Fibroblast of skin of right biceps (primary cell): Measurements from ENCODE around the gene TMEM30A.
A peak's percentile ranks its signal among the peaks of the same experiment; 100 is the strongest.

Experiments
- DNase-seq: peaks from one replicate; pipeline ENCODE4 v3.0.0-alpha.2; 2013

The TMEM30A gene

DNA sequence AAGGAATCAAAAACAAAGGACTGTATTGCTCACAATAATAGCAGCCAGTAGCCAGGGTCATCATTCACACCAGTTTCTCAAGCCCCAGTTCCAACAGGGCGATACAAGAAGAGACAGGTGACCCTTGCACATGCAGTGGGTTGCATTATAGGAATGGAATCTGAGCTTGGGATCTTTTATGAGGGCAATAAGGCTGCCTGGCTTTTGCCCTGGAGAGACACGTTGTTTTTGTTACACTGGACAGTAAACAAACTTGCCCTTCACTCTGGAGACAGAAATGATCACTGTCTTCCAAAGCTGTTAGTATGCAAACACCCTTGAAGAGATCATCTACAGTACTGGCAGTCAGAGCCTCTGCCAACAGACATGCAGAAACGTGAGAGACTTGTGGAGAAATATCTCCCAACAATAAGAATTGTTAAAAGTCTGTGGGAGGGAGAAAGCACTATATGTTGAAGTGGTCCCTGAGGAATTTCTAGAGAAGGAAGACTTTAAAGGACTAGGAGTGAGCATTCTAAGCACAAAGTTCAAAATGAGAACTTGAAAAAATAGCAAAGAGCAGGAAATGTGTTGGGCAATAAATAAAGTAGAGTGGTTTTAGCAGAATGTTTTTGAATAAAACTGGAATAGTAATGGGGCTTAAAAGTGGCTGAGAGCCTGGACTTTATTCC lies 72.5 kb downstream of the TMEM30A start:
- DNase-seq = no peak

- DNase-seq = peak; percentile 74
Observed at GRCh38 chr6:75210885-75211739, 73.5 kb downstream of the TMEM30A start.

- no peak for DNase-seq
Observed at GRCh38 chr6:75209184-75209723, 75.3 kb downstream of the TMEM30A start.

DNA sequence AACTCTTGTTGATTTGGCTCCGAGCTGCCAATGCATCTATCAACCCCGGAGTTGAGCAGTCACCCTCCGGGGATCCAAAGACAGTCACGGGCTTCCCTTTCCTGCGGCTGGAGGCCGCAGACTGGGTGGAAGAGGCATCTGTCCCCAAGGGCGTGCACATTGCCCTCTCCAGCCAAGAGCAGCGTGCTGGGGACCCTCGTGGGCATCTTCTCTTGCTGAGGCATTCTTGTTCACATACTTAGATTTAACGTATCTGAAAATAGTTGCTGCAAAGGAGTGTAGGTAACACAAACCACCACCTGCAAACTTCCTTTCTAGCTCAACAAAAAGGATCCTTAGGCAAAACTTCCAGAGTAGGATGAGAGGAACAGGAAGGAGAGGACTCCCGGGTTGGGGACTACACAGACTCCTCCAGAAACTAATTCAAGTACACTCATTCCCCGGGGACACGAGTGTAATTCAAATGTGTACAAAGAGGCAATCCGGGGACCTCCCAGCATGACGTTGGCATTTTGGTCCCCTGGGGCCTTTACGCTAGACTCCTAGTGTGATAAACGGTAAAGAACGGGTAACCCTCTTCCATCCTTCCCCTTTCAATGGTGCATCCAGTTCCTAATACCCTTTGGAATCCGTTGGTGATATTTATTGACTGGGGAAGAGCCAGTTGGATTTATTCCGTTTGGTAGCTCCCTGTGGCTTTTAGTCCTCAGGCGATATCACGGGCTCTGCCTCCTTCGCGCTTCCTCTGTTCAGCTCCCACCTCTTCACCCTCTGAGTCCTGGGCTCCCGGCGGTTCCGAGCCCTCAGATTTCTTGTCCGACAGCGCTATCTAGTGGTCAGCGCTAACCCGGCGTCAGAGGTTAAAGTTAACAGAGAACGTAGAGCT lies 76.1 kb downstream of the TMEM30A start:
- DNase-seq = peak; percentile 87

DNA sequence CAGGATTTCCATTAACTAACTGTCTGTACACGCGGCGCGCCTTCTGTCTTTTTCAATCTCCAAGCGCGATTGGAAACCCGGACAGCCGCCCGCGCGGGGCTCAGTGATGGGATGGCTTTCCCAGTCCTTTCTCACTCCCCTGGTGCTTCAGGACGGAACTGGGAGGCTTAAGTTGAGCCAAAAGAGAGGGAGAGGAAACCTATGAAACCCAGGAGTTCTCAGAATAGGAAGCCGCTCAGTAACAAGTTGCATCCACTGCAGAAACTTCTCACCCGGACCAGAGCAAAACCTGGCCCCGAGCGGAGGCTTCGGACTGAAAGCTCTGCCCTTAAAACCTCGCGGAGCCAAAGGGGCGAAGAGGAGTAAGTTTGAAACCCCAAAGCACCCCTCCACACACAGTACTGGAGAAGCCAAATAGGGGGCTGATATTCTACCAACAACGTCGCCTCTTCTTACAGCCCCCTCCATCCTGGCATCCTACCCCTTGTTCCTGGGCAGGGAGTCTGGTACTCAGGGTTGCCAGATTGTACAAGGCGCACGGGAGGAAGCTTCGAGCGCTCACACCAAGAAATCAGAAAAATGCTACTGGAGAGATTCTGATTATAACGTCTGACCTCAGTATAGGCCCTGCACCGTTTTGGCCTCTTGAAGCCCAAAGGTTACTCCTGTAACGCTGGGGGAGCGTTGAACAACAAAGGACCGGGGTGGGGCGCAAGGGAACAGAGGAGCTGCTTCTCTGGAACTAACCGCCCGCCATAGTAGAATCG lies 77.8 kb downstream of the TMEM30A start:
- DNase-seq = no peak

DNA sequence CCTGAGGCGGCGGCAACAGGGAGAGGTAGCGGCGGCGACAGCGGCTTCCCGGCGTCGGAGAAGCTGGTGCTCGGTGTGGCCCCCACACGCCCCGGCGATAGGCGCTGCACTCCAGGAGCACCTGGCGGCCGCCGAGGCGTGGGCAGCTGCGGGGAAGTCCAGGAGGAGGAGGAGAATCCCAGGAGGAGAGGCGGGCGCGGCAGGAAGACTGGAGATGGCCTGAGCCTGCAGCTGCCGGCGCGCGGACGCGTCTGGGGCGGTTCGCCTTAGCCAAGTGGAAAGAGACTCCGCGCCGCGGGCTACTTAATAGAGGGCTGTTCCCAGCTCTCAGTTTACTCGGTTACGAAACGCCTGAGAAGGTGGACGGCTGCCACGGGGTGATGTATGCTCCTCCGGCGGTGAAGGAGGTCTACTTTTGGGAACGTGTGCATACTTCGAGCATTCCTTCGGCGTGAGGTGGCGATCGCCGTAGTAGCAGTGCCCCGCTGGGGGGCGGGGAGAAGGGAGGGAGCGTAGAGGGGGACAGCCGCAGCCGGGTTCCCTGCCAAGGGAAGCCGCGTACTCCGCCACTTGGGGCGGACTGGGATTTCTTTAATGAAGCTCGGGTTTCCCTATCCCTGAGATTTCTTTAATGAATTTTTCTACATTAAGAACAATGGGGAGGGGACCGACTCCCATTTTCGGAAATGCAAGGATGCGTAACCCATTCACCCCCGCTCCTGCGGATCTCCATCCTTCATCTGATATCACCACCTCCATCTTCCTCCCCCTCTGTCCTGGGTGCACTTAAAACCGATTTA lies 78.6 kb downstream of the TMEM30A start, which contains the start of gene COL12A1:
Gene COL12A1 (minus strand): TSS at position 278 of the 800 bp plus-strand sequence. CDS start 3,261 bp downstream, outside the sequence.
- peak; percentile 100 for DNase-seq

- peak; percentile 87 for DNase-seq
Observed at GRCh38 chr6:75204959-75205775, 79.4 kb downstream of the TMEM30A start.

- DNase-seq = peak; percentile 95
Observed at GRCh38 chr6:75204217-75204958, 80.2 kb downstream of the TMEM30A start.

- DNase-seq = peak; percentile 55
Observed at GRCh38 chr6:75203721-75204120, 80.9 kb downstream of the TMEM30A start.
